ENCODE data around the gene RHOT2. TPM values are rescaled to one million over a fixed set of nuclear protein-coding genes. Genes with fewer than 3 reads are reported as not detected.

Gene RHOT2
- total and polyA plus RNA-seq, 9 of the 15 experiments (the other 6 are each of a cell fraction or from before 2014, with no cell fraction given) = 5.0 to 373 (median 112) TPM

- TF ChIP-seq ZNF311 (CRISPR knock-in tag; IDR thresholded peaks at IDR 0.05) (no peak), ZNF586 (CRISPR knock-in tag; conservative IDR thresholded peaks at IDR 0.05) (no peak), DPF2 (IDR thresholded peaks at IDR 0.05) (no peak), NBN (IDR thresholded peaks at IDR 0.05; ENCODE audit: low read depth) (no peak), RFX5 (IDR thresholded peaks at IDR 0.05; ENCODE audit: low read depth, low read length) (no peak), PHB2 (IDR thresholded peaks at IDR 0.05; ENCODE audit: low read depth) (no peak), GABPB1 (CRISPR knock-in tag; IDR thresholded peaks at IDR 0.05) (peak; percentile 94), MAFG (tag; conservative IDR thresholded peaks at IDR 0.05) (no peak), ZNF217 (CRISPR knock-in tag; IDR thresholded peaks at IDR 0.05) (no peak), ZBTB17 (CRISPR knock-in tag; IDR thresholded peaks at IDR 0.05) (peak; percentile 81), ZEB2 (IDR thresholded peaks at IDR 0.05) (peak; percentile 80), JUND (IDR thresholded peaks at IDR 0.05; ENCODE audit: borderline replicate concordance, low read depth, low read length) (peak; percentile 4; the same call in 1 of the 2 replicates), JUND (tag; IDR thresholded peaks at IDR 0.05; ENCODE audit: borderline replicate concordance, low read depth, low read length) (no peak; the same call in 2 of the 3 replicates), ZNF644 (tag; IDR thresholded peaks at IDR 0.05; ENCODE audit: low read depth) (no peak), HDAC1 (IDR thresholded peaks at IDR 0.05) (no peak), ZNF253 (CRISPR knock-in tag; conservative IDR thresholded peaks at IDR 0.05) (no peak), MXI1 (IDR thresholded peaks at IDR 0.05; ENCODE audit: low read depth, low read length) (no peak; the same call in 1 of the 2 replicates), CBX5 (IDR thresholded peaks at IDR 0.05; ENCODE audit: borderline replicate concordance, low read depth) (no peak), ZNF140 (CRISPR knock-in tag; IDR thresholded peaks at IDR 0.05) (no peak), ETV6 (IDR thresholded peaks at IDR 0.05; ENCODE audit: borderline replicate concordance in 1 of 2, low read depth in 2 of 2, low read length in 1 of 2) (no peak), ETV6 (CRISPR knock-in tag; IDR thresholded peaks at IDR 0.05; ENCODE audit: borderline replicate concordance) (0 out of 2 replicates have a peak, but pooled peaks have one; percentile 9), ZZZ3 (IDR thresholded peaks at IDR 0.05) (no peak), ZNF398 (CRISPR knock-in tag; IDR thresholded peaks at IDR 0.05) (no peak), ELF4 (CRISPR knock-in tag; IDR thresholded peaks at IDR 0.05) (no peak), ZC3H4 (CRISPR knock-in tag; IDR thresholded peaks at IDR 0.05; ENCODE audit: borderline replicate concordance) (0 out of 2 replicates have a peak, but pooled peaks have one; percentile 59), ZNF280A (IDR thresholded peaks at IDR 0.05; ENCODE audit: low read depth, partially characterized antibody) (no peak)
Observed at GRCh38 chr16:720990-721764, 53.2 kb downstream of the RHOT2 start, which contains the start of gene ANTKMT (continued).

Data from K562 (cell line).